ENCODE results near the gene FRAS1.

GRCh38 chr4:78386679-78387078 lies 329.6 kb downstream of the FRAS1 start:
- no peak for TF ChIP-seq CTCF (conservative IDR thresholded peaks at IDR 0.05)
- no peak for TF ChIP-seq EZH2 (IDR thresholded peaks at IDR 0.05; ENCODE audit: low read depth)
